GM21723 (cell line): ENCODE results near the gene KIF1A.

Experiments used
- ATAC-seq: cut with Tn5 transposase; IDR thresholded peaks from one replicate; pipeline ENCODE4 v1.9.1; 2021; ENCODE audit warnings: mild to moderate bottlenecking, moderate library complexity; ENCODE audit not compliant: unreplicated experiment

The KIF1A gene

DNA sequence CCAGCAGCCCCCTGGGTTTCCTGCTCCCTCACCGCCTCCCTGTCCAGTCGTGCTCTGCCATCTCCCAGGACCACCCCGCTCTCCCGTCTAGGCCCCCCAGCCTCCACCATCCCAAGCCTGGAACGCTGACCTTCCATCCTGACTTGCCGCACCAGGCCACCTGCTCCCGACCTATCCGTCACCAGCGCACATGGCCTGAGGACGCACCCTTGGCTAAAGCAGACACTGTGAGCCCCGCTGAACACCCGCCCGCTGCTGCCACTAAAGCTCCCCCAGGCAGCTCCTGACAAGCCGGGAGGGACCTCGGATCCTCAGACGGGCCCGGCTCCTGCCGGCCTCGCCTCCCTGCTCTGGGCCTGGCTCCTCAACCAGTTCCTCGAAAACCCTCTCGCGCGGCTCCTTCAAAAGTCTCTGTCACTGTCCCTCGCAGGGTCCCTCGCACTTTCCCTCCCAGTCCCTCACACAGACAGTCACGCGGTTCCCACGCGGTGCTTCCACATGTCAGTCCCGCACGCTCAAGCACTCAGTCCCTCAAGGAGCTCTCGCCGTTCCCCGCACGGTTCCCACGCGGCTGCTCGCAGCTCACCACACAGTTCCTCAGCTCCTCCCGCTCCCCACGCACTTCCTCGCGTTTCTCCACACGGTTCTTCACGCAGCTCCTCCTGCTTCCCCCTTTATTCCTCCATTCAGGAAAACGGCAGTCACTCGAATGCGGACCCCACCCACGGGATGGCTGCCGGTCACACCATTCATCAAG lies 42.4 kb downstream of the KIF1A start:
- ATAC-seq = no peak

DNA sequence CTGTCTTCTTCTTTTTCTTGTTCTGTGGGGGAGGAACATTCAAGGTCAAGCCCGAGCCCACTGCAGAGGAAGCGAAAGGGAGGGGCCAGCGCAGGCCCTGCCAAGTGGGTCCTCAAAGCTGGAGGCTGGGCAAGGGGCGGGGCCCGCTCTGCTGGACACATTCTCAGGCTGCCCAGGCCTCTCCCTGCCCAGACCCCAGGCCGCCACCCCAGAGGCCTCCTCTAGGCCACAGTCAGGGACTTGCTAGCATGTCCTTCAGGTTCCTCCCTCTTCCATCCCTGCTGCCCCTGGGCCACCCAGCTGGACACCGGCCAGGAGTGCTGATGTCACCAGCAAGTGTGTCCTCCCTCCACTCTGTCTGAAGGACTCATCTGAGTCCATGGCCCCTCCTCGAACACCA lies 44.1 kb downstream of the KIF1A start:
- no peak for ATAC-seq

DNA sequence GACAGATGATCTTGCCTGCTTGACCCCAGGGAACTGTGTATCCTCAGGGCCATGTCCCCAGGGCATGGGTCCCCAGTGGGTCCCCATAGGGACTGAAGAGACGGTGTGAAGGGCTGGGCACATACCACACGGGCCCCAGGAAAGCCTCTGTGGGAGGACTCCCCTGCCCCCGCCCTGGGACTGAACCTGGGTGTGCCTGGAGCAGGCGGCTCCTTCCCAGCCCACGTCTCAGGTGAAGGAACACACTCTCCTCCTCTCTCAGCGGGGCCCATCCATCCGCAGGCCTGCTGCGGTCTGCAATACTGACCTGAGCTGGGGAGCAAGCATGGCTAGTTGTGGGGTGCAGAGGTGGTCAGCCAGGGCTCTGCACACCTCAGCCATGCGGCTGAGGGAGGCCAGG lies 45.2 kb downstream of the KIF1A start:
- no peak for ATAC-seq

DNA sequence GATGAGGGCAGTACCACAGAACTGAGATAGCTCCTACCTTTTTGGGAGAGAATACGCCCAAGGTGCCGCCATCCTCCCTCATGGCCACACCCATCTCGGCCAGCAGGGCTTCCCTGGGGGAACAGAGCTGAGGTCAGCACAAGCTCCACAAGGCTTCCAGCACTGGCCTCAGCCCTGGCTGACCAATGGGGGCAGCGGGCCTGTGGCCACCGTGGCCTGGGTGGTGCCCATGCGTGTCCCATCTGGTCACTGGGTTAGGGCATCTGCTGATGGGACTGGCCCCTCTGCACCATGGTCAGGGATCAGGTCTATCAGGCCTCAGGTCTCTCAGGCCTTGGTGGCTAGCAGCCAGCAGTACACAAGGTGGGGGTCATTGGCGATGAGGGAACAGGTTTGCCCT lies 50.9 kb downstream of the KIF1A start:
- ATAC-seq = no peak

DNA sequence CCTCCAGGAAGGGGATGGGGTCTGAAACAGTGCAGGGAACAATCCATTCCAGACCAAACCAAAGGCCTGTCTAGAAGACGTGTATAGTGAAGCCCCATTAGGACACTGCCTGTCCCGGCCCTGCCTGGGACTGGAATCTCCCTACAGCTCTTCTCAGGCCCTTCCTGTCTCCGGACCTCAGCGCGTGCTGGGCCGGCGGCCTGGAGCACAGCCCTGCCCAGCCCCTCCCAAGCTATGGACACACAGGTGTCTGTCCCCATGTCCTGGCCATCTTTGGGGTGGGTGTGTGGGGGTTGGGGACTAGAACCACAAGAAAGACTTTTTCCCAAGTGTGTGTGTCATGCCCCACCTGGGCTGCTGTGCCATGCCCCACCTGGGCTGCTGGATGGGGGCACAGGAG lies 51.8 kb downstream of the KIF1A start:
- ATAC-seq = no peak

DNA sequence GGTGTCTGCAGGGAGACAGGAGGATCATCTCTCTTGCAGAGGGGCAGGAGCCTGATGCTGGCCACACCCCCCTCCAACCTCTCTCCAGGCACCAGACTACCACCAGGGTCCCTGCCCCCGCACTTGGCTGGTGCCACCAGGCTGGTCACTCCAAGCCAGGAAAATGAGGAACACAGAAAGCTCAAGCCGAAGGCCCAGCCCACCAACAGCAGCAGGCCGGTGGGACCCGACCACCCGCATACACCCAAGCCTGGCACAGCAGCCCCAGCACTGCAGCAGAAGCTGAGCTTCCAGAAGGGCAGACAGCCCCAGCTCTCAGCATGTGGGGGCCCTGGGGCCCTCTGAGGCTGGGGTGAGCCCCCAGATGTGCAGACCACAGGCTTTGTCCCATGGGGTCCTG lies 52.7 kb downstream of the KIF1A start:
- no peak for ATAC-seq

DNA sequence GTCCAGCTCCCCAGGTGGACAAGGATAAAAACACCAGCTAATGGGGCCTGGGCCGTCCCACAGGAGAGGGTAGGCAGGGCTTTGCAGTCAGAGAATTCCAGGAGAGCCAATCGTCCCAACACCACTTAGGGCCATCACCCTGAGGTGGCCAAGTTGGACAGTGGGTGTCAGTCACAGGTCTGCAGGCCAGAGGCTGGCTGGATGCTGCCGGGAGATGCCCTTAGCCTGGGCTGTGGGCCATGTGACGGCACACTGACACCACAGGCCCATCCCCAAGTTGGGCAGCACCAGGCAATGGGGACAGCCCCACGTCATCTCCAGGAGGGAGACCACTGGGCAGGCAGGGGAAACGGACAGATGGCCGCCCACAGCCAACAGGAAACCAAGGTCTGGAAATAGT lies 53.9 kb downstream of the KIF1A start:
- no peak for ATAC-seq

DNA sequence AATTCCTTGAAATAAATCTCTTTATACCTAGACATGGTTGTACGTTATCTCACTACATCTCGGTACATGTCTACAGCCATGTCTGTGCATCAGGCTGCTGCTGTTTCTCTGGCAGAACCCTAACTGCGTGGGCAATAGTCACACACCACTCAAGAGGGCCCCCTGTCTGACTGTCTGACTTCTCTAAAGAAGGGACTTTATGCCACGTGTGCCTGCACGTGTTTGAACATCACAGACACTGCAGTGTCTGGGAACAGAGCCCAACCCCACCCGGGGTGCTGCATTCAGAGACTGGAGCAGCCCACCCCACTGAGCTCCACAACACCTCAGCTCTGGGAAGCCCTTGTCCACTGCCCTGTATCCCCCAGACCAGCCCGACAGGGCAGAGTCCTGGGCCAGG lies 55.0 kb downstream of the KIF1A start:
- no peak for ATAC-seq

DNA sequence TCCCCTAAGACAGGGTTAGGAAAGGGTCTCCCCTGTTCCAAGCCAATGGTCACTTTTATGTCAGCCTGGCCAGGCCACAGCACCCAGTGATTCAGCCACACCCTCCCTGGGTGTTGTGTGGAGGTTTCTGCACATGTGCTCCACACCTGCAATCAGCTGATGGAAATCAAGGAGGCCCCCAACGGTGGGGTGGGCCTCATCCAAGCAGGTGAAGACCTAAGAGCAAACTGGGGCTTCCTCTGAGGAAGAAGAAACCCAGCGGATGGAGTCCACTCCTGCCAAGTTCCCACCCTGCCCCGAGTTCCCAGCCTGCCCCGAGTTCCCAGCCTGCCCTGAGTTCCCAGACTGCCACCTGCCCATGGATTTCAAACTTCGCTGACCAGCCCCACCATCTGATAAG lies 55.4 kb downstream of the KIF1A start:
- ATAC-seq = no peak

DNA sequence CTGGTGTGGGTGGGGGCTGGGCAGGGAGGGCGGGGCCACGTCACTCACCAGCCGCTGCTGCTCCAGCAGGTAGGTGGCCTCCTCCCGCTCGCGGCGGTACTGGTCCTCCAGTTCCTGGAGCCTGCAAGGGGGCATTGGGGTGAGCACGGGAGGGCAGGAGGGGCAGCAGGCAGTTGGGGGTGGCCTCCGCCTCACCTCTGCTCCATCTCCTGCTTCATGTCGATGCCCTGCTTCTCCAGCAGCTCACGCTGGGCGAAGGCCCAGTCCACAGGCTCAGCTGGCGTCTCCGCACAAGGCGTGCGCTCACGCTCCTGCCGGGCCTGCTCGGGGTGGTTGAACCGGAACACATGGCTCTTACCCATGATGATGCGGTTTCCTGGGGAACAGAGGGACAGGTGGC lies 57.0 kb downstream of the KIF1A start:
- ATAC-seq = no peak

DNA sequence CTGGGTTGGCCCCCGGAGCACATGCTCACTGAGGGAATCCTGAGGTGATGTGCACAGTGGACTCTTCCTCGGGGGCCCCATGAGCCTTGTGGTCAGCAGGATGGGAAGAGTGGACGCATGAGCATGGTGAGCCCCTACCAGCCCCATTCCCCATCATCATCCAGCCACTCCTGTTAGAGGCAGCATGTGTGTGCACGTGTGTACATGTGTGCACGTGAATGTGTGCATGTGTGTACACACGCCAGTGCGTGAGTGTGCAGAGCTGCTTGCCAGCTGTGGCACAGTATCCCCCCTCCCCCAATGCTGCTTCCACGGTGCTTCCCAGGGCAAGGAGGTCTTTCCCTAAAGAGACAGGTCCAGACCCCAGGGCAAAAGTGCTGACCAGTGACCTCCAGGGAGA lies 57.8 kb downstream of the KIF1A start:
- ATAC-seq = no peak

DNA sequence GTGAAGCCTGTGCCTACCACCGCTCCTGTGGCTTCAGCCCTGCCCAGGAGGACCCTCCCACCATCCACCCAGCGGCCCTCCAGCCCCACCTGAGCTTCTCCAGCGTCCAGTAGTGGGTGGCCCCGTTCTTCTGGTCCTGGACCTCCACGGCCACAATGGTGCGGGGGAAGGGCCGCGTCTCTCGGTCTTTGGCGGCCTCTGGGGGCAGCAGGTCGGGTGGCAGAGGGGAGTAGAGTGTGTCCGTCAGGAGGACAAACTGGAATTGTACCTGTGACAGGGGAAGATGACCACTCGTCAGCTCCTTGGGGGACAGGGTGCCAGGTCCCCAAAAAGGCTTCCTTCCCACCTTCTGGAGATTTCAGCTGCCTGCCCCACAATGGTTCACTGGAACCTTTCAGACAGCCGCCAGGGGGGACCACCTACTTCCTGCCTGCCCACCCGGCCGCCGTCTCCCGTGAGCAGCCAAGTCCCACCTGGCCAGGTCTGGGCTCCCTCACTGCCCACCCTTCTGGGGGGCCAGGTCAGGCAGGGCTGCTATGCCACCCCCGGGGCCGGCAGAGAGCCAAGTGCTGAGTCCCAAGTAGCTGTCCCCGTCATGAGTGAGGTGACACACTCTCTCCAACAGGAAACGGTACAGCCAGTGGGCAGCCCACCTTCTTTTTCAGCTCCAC lies 59.3 kb downstream of the KIF1A start:
- ATAC-seq = no peak

DNA sequence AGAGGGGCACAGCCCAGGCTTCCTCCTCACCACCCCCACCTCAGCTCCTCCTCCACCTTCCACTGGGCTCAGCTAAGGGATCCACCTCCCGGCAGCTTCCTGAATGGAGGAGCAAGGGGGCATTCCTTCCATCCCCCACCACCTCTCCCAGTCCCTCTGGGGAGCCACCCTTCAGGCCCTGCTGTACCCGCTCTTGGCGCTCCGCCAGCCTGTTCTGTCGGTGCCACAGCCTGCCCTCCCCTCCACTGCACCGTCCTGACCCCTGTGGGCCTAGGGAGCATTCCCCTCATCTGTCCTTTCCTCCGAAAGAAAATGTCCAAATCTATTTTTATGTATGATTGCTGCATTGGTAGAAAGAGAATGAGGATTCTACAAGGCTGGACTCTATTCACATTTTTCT lies 59.9 kb downstream of the KIF1A start:
- no peak for ATAC-seq

DNA sequence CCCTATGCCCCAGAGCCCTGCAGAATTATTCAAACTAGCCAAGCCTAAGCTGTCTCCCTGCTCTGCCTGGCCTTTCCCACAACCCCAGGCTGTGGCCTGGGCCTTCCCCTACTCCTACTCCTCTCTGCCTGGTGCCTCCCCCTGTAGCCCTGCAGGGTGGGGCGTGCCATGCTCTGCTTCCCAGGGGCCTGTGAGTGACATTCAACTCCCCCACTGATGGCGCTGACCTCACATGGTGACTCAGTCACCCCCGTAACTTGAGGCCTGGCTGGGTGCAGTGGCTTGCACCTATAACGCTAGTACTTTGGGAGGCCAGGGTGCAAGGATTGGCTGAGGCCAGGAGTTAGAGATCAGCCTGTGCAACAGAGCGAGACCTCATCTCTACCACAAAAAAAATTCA lies 60.6 kb downstream of the KIF1A start:
- peak; percentile 69 for ATAC-seq

DNA sequence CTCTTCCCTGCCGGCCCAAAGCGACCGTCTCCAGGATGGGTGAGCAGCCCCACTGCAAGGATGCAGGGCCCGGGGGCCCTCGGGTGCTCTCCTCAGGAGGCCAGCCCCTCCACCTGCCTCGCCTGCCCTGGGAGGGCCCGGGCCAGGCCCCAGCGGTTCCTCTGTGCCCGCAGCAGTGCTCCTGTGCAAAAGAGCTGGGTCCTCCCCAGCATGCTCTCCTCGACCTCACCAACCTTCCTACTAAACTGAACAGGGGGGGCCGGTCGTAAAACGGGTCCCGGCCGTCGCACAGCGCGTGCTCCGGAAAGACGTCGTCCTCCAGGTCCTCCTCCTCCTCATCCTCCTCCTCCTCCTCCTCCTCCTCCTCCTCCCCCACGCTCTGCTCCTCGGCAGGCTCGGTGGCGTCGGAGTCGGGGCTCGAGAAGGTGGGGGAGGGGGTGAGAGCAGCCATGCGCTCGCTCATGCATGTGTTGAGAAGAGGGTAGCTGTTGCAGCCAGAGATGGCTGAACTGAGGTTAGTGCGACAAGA lies 62.9 kb downstream of the KIF1A start:
- no peak for ATAC-seq

DNA sequence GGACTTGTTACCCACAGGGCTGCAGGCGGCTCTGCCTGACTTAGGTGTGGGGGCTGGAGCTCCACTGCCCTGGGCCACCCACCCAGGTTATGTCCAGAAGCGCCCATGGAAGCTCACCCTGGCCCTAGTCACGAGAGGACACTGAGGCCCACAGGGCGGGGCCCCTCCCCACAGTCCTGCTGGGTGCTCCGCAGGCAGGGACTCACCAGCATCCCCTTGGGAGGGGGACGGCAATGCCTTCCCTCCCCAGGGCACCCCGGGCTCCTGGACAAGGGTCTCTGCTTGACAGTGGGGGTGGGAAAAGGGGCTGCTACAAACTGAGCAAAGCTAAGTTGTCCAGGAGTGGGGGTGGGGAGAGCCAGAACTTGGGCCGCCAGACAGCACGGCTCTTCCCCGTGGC lies 67.8 kb downstream of the KIF1A start:
- ATAC-seq = no peak

DNA sequence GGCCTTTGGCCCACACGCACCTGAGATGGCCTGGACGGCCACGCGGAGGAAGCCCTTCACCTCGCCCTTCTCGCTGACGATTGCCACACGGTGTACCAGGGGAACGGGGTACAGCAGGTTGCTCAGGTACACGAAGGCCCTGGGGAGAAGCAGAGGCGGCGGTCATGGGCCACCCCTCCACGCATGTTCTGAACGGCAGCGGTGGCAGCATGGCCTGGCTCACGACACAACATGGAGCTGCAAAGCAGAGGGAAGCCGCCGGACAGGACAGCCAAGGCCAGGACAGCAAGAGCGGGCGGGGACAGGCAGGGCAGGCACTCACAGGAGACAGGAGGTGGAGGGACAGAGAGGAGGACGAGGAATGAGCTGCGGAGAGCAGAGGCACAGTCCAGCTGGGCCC lies 69.6 kb downstream of the KIF1A start:
- no peak for ATAC-seq

DNA sequence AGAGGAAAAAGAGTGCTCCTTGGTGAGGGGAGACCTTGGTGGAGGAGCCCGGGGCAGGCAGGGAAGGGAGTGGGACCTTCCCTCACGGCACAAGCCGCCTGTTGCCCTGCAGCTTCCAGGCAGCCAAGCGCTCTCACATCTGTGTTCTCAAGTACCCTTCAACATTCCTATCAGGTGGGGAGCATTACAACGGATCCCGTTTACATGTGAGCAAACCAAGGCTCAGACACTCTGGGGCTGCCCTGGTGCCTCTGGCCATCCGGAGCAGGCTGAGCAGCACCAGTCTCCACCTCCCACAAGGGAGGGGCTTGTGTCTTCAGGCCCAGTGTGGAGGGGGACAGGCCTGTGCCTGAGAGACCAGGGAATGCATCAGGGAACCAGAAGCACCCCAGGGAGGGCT lies 70.5 kb downstream of the KIF1A start:
- no peak for ATAC-seq

DNA sequence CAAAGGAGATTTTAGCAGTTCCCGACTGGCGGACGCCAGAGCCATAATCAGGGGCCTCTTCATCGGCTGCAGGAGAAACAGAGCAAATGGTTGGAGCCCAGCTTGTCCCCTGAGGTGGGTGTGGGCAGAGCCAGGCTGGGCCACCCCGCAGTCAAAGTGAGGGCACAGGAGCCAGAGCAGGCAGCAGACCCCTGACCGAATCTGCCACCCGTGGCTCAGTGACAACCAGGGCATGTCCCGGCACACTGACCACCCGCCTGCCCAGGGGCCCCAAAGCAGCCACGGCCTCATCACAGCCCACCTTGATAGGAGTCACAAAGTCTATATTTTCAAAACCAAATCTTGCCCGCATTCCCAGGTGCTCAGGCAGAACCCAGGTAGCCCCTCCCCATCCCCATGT lies 72.8 kb downstream of the KIF1A start:
- no peak for ATAC-seq

DNA sequence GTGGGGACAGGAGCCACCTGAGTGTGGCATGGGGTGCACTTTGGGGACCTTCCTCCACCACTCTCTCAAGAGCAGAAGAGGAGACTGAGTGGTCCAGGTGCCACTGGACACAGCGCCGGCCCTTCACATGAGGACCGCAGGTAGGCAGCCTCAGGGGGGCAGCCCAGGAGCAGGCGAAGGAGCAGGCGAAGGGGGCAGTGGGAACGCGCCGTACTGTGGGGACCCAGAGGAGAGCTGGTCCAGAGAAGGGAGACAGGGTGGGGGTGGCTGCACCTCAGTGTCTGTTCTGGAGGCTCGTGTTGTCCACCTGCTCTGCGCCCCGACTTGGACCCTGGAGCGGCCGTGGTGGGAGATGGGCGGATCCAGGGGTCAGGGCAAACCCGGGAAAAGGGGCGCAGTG lies 73.3 kb downstream of the KIF1A start:
- ATAC-seq = no peak

DNA sequence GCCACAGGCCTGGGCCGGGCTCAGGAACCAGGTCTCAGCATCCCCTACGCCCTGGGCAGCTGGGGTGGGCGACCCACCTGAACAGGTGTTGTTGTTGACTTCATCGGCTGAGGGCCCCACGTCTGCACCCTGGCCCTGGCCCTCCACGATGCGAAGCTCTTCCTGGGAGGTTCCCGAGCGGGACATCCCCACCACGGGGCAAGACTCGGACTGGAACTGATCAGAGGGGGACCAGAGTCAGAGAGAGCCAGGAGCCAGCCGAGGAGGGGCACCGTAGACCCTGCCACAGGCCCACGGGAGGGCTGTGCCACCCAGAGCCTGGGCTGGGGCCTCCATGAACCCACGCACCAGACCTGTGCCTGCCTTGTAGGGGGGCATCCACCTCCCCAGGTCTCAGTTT lies 74.1 kb downstream of the KIF1A start:
- ATAC-seq = no peak

DNA sequence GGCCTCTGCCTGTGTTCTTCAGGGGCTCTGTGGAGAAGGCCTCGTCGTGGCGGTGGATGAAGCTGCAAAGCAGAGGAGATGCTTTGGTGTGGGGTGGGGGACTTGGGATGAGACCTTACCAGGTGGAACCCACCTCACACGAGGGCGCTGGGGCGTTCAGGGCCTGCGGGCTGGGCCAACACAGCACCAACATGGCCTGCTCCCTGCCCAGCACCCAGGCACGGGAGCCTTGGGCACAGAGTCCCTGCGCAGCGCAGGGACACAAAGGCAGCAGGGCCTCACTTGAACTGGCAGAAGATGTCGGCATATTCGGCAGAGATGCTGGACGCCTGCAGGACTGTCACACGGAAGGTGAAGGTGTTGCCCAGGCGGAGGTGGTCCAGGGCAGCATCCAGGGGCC lies 74.6 kb downstream of the KIF1A start:
- no peak for ATAC-seq
